ENCODE measurements around the gene UBE2G2.
A peak's percentile ranks its signal among the peaks of the same experiment; 100 is the strongest.

UBE2G2 gene

DNA sequence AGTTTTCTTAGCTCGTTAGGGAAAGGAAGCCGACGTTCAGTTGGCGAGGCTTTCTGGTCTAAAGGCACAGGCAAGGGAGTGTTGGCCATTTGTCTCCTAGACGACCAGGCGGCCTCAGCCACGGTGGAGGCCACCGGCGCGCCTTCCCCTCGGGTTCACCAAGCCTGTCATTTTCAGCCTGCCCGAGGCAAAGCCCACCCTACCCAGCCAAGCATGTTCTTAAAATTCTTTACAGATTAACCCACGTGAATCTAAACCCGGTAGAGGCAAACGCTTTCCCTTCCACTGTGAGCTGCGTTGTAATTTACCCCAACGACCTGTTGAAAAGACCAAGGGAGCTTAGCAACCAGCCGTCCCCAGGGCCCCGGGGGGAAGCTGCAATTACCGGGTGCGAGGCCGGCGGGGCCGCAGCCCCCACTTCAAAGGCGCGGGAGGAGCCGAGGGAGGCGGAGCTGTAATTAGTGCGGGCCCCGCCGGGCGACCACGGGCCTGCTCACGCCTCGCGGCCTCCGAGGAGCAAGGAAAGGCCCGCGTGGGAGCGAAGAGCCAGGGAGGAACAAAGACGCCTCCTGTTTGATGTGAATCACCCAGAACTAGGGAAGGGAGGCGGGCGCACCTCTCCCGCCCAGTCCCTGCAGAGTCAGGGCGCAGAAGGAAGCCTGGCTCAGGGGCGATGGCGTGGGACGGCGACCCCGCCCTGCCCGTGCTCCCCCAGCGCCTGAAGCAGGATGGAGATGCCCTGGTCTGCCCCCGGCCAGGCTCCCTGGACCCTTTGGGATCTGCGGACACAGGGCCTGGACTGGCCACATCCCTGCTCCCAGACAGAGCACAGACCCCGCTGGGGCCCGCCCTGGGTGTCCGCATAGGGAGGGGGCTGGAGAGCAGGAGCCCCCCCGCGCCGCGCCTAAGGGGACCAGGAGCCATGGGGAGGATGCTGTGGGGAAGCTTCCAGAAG, 78.2 kb downstream of the UBE2G2 start:
- DNase-seq, result peak; percentile 63

DNA sequence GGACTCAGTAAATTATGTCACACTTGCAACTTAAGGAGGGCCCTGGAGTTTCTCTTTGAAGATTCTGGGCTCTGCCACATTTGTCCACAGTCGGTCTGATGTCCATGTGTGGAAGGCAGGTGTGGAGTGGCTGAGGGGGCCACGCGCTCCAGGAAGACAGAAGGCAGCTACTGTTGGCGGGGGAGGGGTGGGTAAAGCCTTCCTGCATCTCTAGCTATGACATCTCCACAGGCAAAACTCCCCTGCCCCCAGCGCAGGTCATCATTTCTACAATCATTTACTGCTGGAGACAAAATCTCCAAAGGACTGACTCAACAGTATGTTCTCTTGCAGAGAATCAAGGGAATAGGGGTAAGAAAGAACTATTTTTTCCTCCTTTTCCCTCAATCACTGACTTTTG, 78.9 kb downstream of the UBE2G2 start:
- DNase-seq, result peak; percentile 50

- DNase-seq, result peak; percentile 9
Observed at GRCh38 chr21:44720170-44720569, 81.5 kb downstream of the UBE2G2 start.

Measured in activated effector memory CD4-positive, alpha-beta T cell treated with anti-CD3 and anti-CD28 coated beads, Interleukin-2, amount 50 U/mL, for 16 hours (primary cell).